ENCODE data around the gene MLLT10. TPM values are rescaled to one million over a fixed set of nuclear protein-coding genes. Genes with fewer than 3 reads are reported as not detected.

Gene MLLT10
- total and polyA plus RNA-seq, 2 donors (not counting 3 experiments of a cell fraction or from before 2014, with no cell fraction given) = 35.4 to 54.0 TPM

DNA sequence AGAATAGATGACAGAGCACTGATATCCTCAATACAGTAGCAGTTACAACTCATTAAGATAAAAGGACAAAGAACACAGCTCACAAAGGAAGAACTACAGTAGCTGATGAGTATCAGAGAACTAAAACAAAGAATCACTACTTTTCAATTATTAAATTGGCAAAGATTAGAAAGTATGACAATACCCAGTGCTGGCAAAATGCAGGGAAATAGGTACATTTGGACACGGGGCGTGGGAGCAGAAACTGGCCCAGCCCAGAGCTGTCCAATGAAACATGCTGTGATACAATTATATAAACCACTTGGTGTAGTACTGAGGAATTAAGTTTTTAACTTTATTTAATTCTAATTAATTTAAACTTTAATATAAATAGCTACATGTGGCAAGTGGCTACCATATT, 226.3 kb downstream of the MLLT10 start:
- no TSS peak for BruUV-seq (replicated peaks)
- intact Hi-C loops (cut with micrococcal nuclease) (loop anchor here (1.0 to 10.0 kb wide), 2 partner anchors 19 to 194 kb away; no protein-coding TSS in a partner anchor), dilution Hi-C loops (cut with MboI; ENCODE audit: extremely low pct_ligation_motif_present, low sequenced_read_pairs) (no loop called here)
- no peak overlapping the region for H2AFZ ChIP-seq (ENCODE audit: low read depth, low read length)
- no peak overlapping the region for H3K9ac ChIP-seq (replicated peaks; ENCODE audit: extremely low read depth, insufficient read depth, low read length)
- no peak overlapping the region for H3K4me2 ChIP-seq (ENCODE audit: insufficient read depth, low read length)
- CTCF ChIA-PET = no interaction called here
- no peaks in the 10 kb centered on the region for H4K20me1 ChIP-seq (replicated peaks; ENCODE audit: control insufficient read depth, extremely low read depth, insufficient read depth, low read length)
- FAIRE-seq (no peak), DNase-seq (ENCODE audit: low read depth, low spot score) (no peak)
- H3K9me1 ChIP-seq (replicated peaks; ENCODE audit: control insufficient read depth, extremely low read depth, insufficient read depth, low read length) = no peaks in the 10 kb centered on the region
- H3K27ac ChIP-seq (ENCODE audit: insufficient read depth, low read depth, low read length) = no peak overlapping the region
- no peaks in the 10 kb centered on the region for H3K9me3 ChIP-seq (replicated peaks; ENCODE audit: control insufficient read depth, insufficient read depth, low read length)
- H3K4me3 ChIP-seq (replicated peaks in 1 of 3; ENCODE audit: insufficient read depth in 1 of 3, low read depth in 1 of 3, low read length in 3 of 3) = no peak overlapping the region
- POLR2A ChIA-PET = no interaction called here
- no peaks in the 10 kb centered on the region for H3K36me3 ChIP-seq (ENCODE audit: control insufficient read depth in 2 of 2, extremely low read depth in 1 of 2, insufficient read depth in 2 of 2, low read length in 2 of 2)
- H3K79me2 ChIP-seq (ENCODE audit: control insufficient read depth, insufficient read depth, low read length) = no peaks in the 10 kb centered on the region
- no peak for TF ChIP-seq GATA2 (IDR thresholded peaks at IDR 0.05; ENCODE audit: insufficient read depth, insufficient read length, low read depth, low read length)
- no peak for TF ChIP-seq POLR2A (IDR thresholded peaks at IDR 0.05; ENCODE audit: low read depth, low read length)
- TF ChIP-seq EZH2 (IDR thresholded peaks at IDR 0.05; ENCODE audit: borderline replicate concordance, low read depth, low read length, severe bottlenecking) = no peak
- TF ChIP-seq, protein P1, sequence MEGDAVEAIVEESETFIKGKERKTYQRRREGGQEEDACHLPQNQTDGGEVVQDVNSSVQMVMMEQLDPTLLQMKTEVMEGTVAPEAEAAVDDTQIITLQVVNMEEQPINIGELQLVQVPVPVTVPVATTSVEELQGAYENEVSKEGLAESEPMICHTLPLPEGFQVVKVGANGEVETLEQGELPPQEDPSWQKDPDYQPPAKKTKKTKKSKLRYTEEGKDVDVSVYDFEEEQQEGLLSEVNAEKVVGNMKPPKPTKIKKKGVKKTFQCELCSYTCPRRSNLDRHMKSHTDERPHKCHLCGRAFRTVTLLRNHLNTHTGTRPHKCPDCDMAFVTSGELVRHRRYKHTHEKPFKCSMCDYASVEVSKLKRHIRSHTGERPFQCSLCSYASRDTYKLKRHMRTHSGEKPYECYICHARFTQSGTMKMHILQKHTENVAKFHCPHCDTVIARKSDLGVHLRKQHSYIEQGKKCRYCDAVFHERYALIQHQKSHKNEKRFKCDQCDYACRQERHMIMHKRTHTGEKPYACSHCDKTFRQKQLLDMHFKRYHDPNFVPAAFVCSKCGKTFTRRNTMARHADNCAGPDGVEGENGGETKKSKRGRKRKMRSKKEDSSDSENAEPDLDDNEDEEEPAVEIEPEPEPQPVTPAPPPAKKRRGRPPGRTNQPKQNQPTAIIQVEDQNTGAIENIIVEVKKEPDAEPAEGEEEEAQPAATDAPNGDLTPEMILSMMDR (IDR thresholded peaks at IDR 0.05; ENCODE audit: extremely low read depth in 1 of 2, insufficient read depth in 1 of 2, low read depth in 1 of 2, low read length in 2 of 2) = no peak
- TF ChIP-seq, protein P2, sequence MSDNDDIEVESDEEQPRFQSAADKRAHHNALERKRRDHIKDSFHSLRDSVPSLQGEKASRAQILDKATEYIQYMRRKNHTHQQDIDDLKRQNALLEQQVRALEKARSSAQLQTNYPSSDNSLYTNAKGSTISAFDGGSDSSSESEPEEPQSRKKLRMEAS (IDR thresholded peaks at IDR 0.05; ENCODE audit: insufficient read depth, insufficient read length) = no peak
- no peak for TF ChIP-seq JUN (IDR thresholded peaks at IDR 0.05; ENCODE audit: borderline replicate concordance, insufficient read depth, insufficient read length, low read depth)
- TF ChIP-seq POLR2AphosphoS5 (IDR thresholded peaks at IDR 0.05; ENCODE audit: insufficient read depth, low read depth, low read length) = no peak
- TF ChIP-seq FOS (IDR thresholded peaks at IDR 0.05; ENCODE audit: borderline replicate concordance, insufficient read depth, low read length) = no peak
- no peak for TF ChIP-seq MYC (IDR thresholded peaks at IDR 0.05; ENCODE audit: low read depth, low read length)
- no peaks in the 10 kb centered on the region for H3K4me1 ChIP-seq (ENCODE audit: control insufficient read depth, extremely low read depth, insufficient read depth, low read length)
- no peaks in the 10 kb centered on the region for H3K27me3 ChIP-seq (ENCODE audit: control insufficient read depth in 2 of 2, insufficient read depth in 2 of 2, low read length in 2 of 2)

All from endothelial cell of umbilical vein (primary cell).